Lower lobe of right lung (tissue), 2 donors: ENCODE results near the gene PCBP3. TPM values are rescaled to one million over a fixed set of nuclear protein-coding genes. Genes with fewer than 3 reads are reported as not detected.
"Not testable (repeated sequence)": the region's sequence is repeated elsewhere in the genome, so short reads cannot be mapped to it uniquely, and the experiment has no call there.

ENCODE experiments used
- ATAC-seq, 2 donors: fragments of 200-7000 bp; cut with Tn5 transposase; one replicate each; pipeline ENCODE4 v1.9.1; 2020 to 2022; ENCODE audit warnings: mild to moderate bottlenecking in 2 of 2, moderate library complexity in 2 of 2
- DNase-seq: peaks from one replicate; pipeline ENCODE4 v3.0.0-alpha.2; 2020
- H3K27ac ChIP-seq: fragments of 200-600 bp; one replicate; pipeline ENCODE4 v1.8.0; 2022
- H3K27me3 ChIP-seq: fragments of 200-600 bp; one replicate; pipeline ENCODE4 v1.8.0; 2022; ENCODE audit warnings: low read depth
- H3K36me3 ChIP-seq: fragments of 200-600 bp; one replicate; pipeline ENCODE4 v1.8.0; 2022; ENCODE audit warnings: mild to moderate bottlenecking
- H3K4me1 ChIP-seq: fragments of 200-600 bp; one replicate; pipeline ENCODE4 v1.8.0; 2022
- H3K4me3 ChIP-seq: fragments of 200-600 bp; one replicate; pipeline ENCODE4 v1.8.0; 2022; ENCODE audit warnings: mild to moderate bottlenecking
- H3K9me3 ChIP-seq: fragments of 200-600 bp; one replicate; pipeline ENCODE4 v1.8.0; 2022
- intact Hi-C: fragments of 100-400 bp; cut with DNase I; formaldehyde crosslinking; loops from one replicate; pipeline ENCODE4 v1.11.0; 2022
- total RNA-seq: library from RNA; stranded (reverse); fragmentation: NEBNext Ultra II Directional; extraction: Animal tissue kit (Norgen Biotek cat#: 25700); gene quantifications from one replicate; pipeline ENCODE4 v1.2.1, GENCODE V29; 2021
- TF ChIP-seq, protein P1 (sequence below): fragments of 200-600 bp; IDR thresholded peaks from one replicate; pipeline ENCODE4 v1.8.0; 2022; ENCODE audit warnings: antibody characterized with exemption, mild to moderate bottlenecking
- donor health status: DM: no; HTN: yes; CAD: no; lungs with severe emphysema.

PCBP3 gene
- total RNA-seq, 1 donor from 2014 or later, result 4.5 TPM

DNA sequence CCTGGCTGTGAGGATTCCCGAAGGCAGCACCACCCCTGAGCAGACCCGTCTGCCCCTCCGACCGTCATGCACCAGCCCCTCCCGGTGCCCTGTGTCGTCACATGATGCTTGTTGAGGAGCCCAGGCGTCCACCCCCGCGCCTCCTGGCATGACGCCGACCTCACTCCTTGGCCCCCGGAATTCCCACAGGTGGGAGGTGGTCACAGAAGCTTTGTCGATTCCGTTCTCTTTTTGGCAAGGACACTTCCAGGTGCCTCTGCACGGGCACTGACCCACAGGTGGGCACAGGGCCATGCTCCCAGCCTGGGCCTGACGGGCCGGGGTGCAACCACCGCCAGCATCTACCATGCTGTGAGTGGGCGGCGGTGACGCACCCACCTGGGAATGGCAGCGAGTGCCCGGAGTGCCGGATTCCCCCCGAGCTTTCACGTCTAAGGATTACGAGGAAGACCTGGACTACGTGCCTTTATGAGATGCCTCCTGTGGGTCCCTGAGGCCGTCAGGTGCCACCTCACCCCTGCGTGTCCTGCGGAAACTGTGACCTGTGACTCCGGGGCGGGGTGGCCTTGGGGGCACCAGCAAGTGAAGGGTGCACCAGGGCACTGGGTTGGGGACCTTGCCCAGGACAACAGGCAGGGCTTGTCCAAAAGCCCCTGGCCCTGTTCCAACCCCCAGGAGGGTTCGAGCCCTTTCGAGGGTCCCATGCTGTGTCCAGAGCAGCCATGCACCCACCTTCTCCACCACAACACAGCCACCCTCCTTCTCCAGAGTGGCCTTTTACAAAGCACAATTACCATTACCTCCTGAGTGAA is 306.6 kb downstream of the PCBP3 start:
- DNase-seq (no peak), ATAC-seq (peak; percentile 4 to 20)
- no peak overlapping the region for H3K4me3 ChIP-seq
- no peaks in the 10 kb centered on the region for H3K9me3 ChIP-seq
- H3K4me1 ChIP-seq, result peaks cover 15% of the 10 kb centered on the region
- peaks cover 25% of the 10 kb centered on the region for H3K27me3 ChIP-seq
- H3K27ac ChIP-seq, result no peak overlapping the region
- TF ChIP-seq, protein P1, sequence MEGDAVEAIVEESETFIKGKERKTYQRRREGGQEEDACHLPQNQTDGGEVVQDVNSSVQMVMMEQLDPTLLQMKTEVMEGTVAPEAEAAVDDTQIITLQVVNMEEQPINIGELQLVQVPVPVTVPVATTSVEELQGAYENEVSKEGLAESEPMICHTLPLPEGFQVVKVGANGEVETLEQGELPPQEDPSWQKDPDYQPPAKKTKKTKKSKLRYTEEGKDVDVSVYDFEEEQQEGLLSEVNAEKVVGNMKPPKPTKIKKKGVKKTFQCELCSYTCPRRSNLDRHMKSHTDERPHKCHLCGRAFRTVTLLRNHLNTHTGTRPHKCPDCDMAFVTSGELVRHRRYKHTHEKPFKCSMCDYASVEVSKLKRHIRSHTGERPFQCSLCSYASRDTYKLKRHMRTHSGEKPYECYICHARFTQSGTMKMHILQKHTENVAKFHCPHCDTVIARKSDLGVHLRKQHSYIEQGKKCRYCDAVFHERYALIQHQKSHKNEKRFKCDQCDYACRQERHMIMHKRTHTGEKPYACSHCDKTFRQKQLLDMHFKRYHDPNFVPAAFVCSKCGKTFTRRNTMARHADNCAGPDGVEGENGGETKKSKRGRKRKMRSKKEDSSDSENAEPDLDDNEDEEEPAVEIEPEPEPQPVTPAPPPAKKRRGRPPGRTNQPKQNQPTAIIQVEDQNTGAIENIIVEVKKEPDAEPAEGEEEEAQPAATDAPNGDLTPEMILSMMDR, result no peak
- intact Hi-C loops, result no loop called here
- H3K36me3 ChIP-seq, result no peaks in the 10 kb centered on the region

GRCh38 chr21:45950740-45951515 is 307.4 kb downstream of the PCBP3 start:
- no peak overlapping the region for H3K4me3 ChIP-seq
- TF ChIP-seq, protein P1, result no peak
- no peak overlapping the region for H3K27ac ChIP-seq
- H3K36me3 ChIP-seq, result no peaks in the 10 kb centered on the region
- DNase-seq, result no peak
- intact Hi-C loops, result no loop called here
- peaks cover 25% of the 10 kb centered on the region for H3K27me3 ChIP-seq
- H3K9me3 ChIP-seq, result no peaks in the 10 kb centered on the region
- H3K4me1 ChIP-seq, result peaks cover 15% of the 10 kb centered on the region
- peak; percentile 65 to 73 for ATAC-seq

GRCh38 chr21:45951676-45952075 is 308.2 kb downstream of the PCBP3 start:
- TF ChIP-seq, protein P1, result no peak
- DNase-seq (no peak), ATAC-seq (no peak)
- Histone ChIP-seq H3K9me3 (no peaks in the 10 kb centered on the region), H3K36me3 (no peaks in the 10 kb centered on the region), H3K4me1 (peaks cover 15% of the 10 kb centered on the region), H3K27me3 (peaks cover 25% of the 10 kb centered on the region), H3K27ac (no peak overlapping the region), H3K4me3 (no peak overlapping the region)
- intact Hi-C loops, result no loop called here

- H3K36me3 ChIP-seq, H3K27ac ChIP-seq, H3K4me3 ChIP-seq, intact Hi-C loops, DNase-seq, H3K9me3 ChIP-seq, ATAC-seq: not testable (repeated sequence)
- Histone ChIP-seq H3K4me1 (peaks cover 15% of the 10 kb centered on the region), H3K27me3 (peaks cover 25% of the 10 kb centered on the region)
Observed at GRCh38 chr21:45952527-45952926, 309.0 kb downstream of the PCBP3 start.

GRCh38 chr21:45952974-45953373 is 309.4 kb downstream of the PCBP3 start:
- H3K36me3 ChIP-seq, result no peaks in the 10 kb centered on the region
- intact Hi-C loops, result no loop called here
- H3K4me1 ChIP-seq, result peaks cover 15% of the 10 kb centered on the region
- TF ChIP-seq, protein P1, result no peak
- H3K27me3 ChIP-seq, result peaks cover 25% of the 10 kb centered on the region
- no peak for ATAC-seq
- DNase-seq, result no peak
- H3K4me3 ChIP-seq, result no peak overlapping the region
- H3K9me3 ChIP-seq, result no peaks in the 10 kb centered on the region
- H3K27ac ChIP-seq, result no peak overlapping the region

GRCh38 chr21:45954261-45954660 is 310.7 kb downstream of the PCBP3 start:
- TF ChIP-seq, protein P1, result peak; percentile 8
- intact Hi-C loops, result no loop called here
- DNase-seq (no peak), ATAC-seq (no peak)
- no peak overlapping the region for H3K4me3 ChIP-seq
- H3K27ac ChIP-seq, result peak overlapping the region; percentile 58
- H3K27me3 ChIP-seq, result peaks cover 19% of the 10 kb centered on the region
- H3K9me3 ChIP-seq, result no peaks in the 10 kb centered on the region
- H3K4me1 ChIP-seq, result peaks cover 21% of the 10 kb centered on the region
- H3K36me3 ChIP-seq, result no peaks in the 10 kb centered on the region
